Fibroblast of villous mesenchyme (primary cell): ENCODE data around the gene DROSHA. TPM values are rescaled to one million over a fixed set of nuclear protein-coding genes. Genes with fewer than 3 reads are reported as not detected.

Source experiments
- DNase-seq: peaks from one replicate; pipeline ENCODE4 v3.0.0-alpha.2; 2010; ENCODE audit warnings: low read depth
- H3K4me3 ChIP-seq: 2 replicates; pipeline ENCODE4 v1.5.1; 2011; ENCODE audit warnings: low read depth, mild to moderate bottlenecking, low read length
- CTCF ChIP-seq: IDR thresholded peaks from 2 replicates; pipeline ENCODE4 v1.5.1; 2012; ENCODE audit warnings: low read depth, mild to moderate bottlenecking, low read length; ENCODE audit not compliant: insufficient read depth
- total RNA-seq: library from RNA; depleted of rRNA; stranded (reverse); fragments of >200 nt; gene quantifications from 2 replicates; pipeline ENCODE4 v1.2.3, GENCODE V29; 2012

Gene DROSHA
- total RNA-seq, 1 donor, result 54.8 TPM

- no peak for DNase-seq
- no peak for TF ChIP-seq CTCF
- H3K4me3 ChIP-seq, result no peak overlapping the region
Measured at GRCh38 chr5:31476738-31477141, 55.2 kb downstream of the DROSHA start.

GRCh38 chr5:31471916-31472315 is 60.0 kb downstream of the DROSHA start:
- no peak for TF ChIP-seq CTCF
- no peak for DNase-seq

GRCh38 chr5:31471040-31471439 is 60.9 kb downstream of the DROSHA start:
- H3K4me3 ChIP-seq, result no peak overlapping the region
- no peak for TF ChIP-seq CTCF
- DNase-seq, result no peak

More at GRCh38 chr5:31471916-31472315, 60.0 kb downstream of the DROSHA start:
- H3K4me3 ChIP-seq, result no peak overlapping the region

GRCh38 chr5:31470608-31471007 is 61.3 kb downstream of the DROSHA start:
- no peak for TF ChIP-seq CTCF
- no peak for DNase-seq
- no peak overlapping the region for H3K4me3 ChIP-seq

- no peak for TF ChIP-seq CTCF
- DNase-seq, result peak; percentile 42
- H3K4me3 ChIP-seq, result no peak overlapping the region
Measured at GRCh38 chr5:31469886-31470285, 62.0 kb downstream of the DROSHA start.

- TF ChIP-seq CTCF, result no peak
- DNase-seq, result no peak
- H3K4me3 ChIP-seq, result no peak overlapping the region
Measured at GRCh38 chr5:31469466-31469865, 62.4 kb downstream of the DROSHA start.

GRCh38 chr5:31465291-31465690 is 66.6 kb downstream of the DROSHA start:
- no peak for DNase-seq
- H3K4me3 ChIP-seq, result no peak overlapping the region
- no peak for TF ChIP-seq CTCF
